WTC11 (cell line): ENCODE data around the gene HP1BP3. TPM values are rescaled to one million over a fixed set of nuclear protein-coding genes. Genes with fewer than 3 reads are reported as not detected.

Source experiments
- ATAC-seq: fragments of 200-7000 bp; cut with Tn5 transposase; 2 replicates; pipeline ENCODE4 v1.10.0; 2021; ENCODE audit warnings: mild to moderate bottlenecking, moderate library complexity
- CTCF ChIA-PET: fragments of 300-600 bp; sonication (Branson Sonifier 250); formaldehyde crosslinking; loops from one replicate; lab custom pipeline; 2021; ENCODE audit warnings: antibody characterized with exemption; lab: Charles Lee
- POLR2A ChIA-PET: fragments of 350-600 bp; sonication (Branson Sonifier 250); formaldehyde crosslinking; loops from one replicate; lab custom pipeline; 2021; ENCODE audit warnings: antibody characterized with exemption; lab: Charles Lee
- DNase-seq: peaks from one replicate; pipeline ENCODE4 v3.0.0; 2021; ENCODE audit warnings: low spot score
- H3K27ac Mint-ChIP-seq: 2 replicates; pipeline ENCODE4 v1.8.0; 2021; ENCODE audit warnings: mixed read lengths
- H3K27me3 Mint-ChIP-seq: 2 replicates; pipeline ENCODE4 v1.8.0; 2021; ENCODE audit warnings: low read depth, mild to moderate bottlenecking, moderate library complexity, mixed read lengths
- H3K36me3 Mint-ChIP-seq: 2 replicates; pipeline ENCODE4 v1.8.0; 2021; ENCODE audit warnings: mixed read lengths
- H3K4me1 Mint-ChIP-seq: 2 replicates; pipeline ENCODE4 v1.8.0; 2022; ENCODE audit warnings: mixed read lengths
- H3K4me3 Mint-ChIP-seq: 2 replicates; pipeline ENCODE4 v1.8.0; 2021; ENCODE audit warnings: mild to moderate bottlenecking, moderate library complexity, mixed read lengths
- H3K9me3 Mint-ChIP-seq: 2 replicates; pipeline ENCODE4 v1.8.0; 2021; ENCODE audit warnings: mixed read lengths
- ESRRA ChIP-seq: sonication (generic); formaldehyde crosslinking; IDR thresholded peaks from 2 replicates; pipeline ENCODE4 v1.8.1; 2022; ENCODE audit warnings: mild to moderate bottlenecking, missing genetic modification reagents, borderline replicate concordance
- GRHL2 ChIP-seq: fragments of 250-450 bp; sonication (Bioruptor Pico); IDR thresholded peaks from 2 replicates; pipeline ENCODE4 v1.8.0; 2022; ENCODE audit warnings: mild to moderate bottlenecking, moderate library complexity; ENCODE audit not compliant: insufficient replicate concordance, severe bottlenecking
- GTF2I ChIP-seq: fragments of 250-450 bp; sonication (Bioruptor Pico); conservative IDR thresholded peaks from 2 replicates; pipeline ENCODE4 v1.4.0; 2021; ENCODE audit warnings: mild to moderate bottlenecking
- KAT7 ChIP-seq: sonication (generic); formaldehyde crosslinking; IDR thresholded peaks from 2 replicates; pipeline ENCODE4 v1.8.1; 2023; ENCODE audit warnings: missing genetic modification reagents, mild to moderate bottlenecking, borderline replicate concordance
- MXD4 ChIP-seq: fragments of 250-450 bp; sonication (Bioruptor Pico); IDR thresholded peaks from 2 replicates; pipeline ENCODE4 v1.8.0; 2021; ENCODE audit warnings: mild to moderate bottlenecking, moderate library complexity, borderline replicate concordance
- MYBL2 ChIP-seq: sonication (generic); formaldehyde crosslinking; IDR thresholded peaks from 2 replicates; pipeline ENCODE4 v1.8.1; 2023; ENCODE audit warnings: mild to moderate bottlenecking, moderate library complexity, missing genetic modification reagents
- NR1H2 ChIP-seq: sonication (generic); formaldehyde crosslinking; IDR thresholded peaks from 2 replicates; pipeline ENCODE4 v1.9.0; 2021; ENCODE audit warnings: mild to moderate bottlenecking, moderate library complexity, missing genetic modification reagents
- NR2C2 ChIP-seq: sonication (generic); formaldehyde crosslinking; IDR thresholded peaks from 2 replicates; pipeline ENCODE4 v1.8.0; 2022; ENCODE audit warnings: mild to moderate bottlenecking, missing genetic modification reagents
- RELA ChIP-seq: sonication (generic); formaldehyde crosslinking; IDR thresholded peaks from 2 replicates; pipeline ENCODE4 v1.8.1; 2022; ENCODE audit warnings: missing genetic modification reagents, mild to moderate bottlenecking, borderline replicate concordance
- SP1 ChIP-seq: sonication (generic); formaldehyde crosslinking; conservative IDR thresholded peaks from 2 replicates; pipeline ENCODE4 v1.8.1; 2022; ENCODE audit warnings: missing genetic modification reagents
- TEAD4 ChIP-seq: sonication (generic); formaldehyde crosslinking; IDR thresholded peaks from 2 replicates; pipeline ENCODE4 v1.8.0; 2022; ENCODE audit warnings: mild to moderate bottlenecking, missing genetic modification reagents
- ZNF121 ChIP-seq: sonication (generic); formaldehyde crosslinking; IDR thresholded peaks from 2 replicates; pipeline ENCODE4 v1.8.0; 2023; ENCODE audit warnings: missing genetic modification reagents
- ZNF317 ChIP-seq: sonication (generic); formaldehyde crosslinking; IDR thresholded peaks from 2 replicates; pipeline ENCODE4 v1.8.1; 2023; ENCODE audit warnings: low read depth, mild to moderate bottlenecking, moderate library complexity, missing genetic modification reagents, borderline replicate concordance
- ZNF396 ChIP-seq: fragments of 250-450 bp; sonication (Bioruptor Pico); IDR thresholded peaks from 2 replicates; pipeline ENCODE4 v1.8.0; 2021; ENCODE audit warnings: mild to moderate bottlenecking, moderate library complexity, borderline replicate concordance
- total RNA-seq: library from RNA; stranded (reverse); gene quantifications from 3 replicates; pipeline ENCODE4 v1.2.3, GENCODE V29; 2021
- TF ChIP-seq, protein P1 (sequence below): sonication (generic); formaldehyde crosslinking; IDR thresholded peaks from 2 replicates; pipeline ENCODE4 v1.8.1; 2023; ENCODE audit warnings: mild to moderate bottlenecking, moderate library complexity, missing genetic modification reagents
- TF ChIP-seq, protein P2 (sequence below): sonication (generic); formaldehyde crosslinking; IDR thresholded peaks from 2 replicates; pipeline ENCODE4 v1.8.1; 2023; ENCODE audit warnings: mild to moderate bottlenecking, missing genetic modification reagents
- TF ChIP-seq, protein P3 (sequence below): fragments of 250-450 bp; sonication (Bioruptor Pico); IDR thresholded peaks from 2 replicates; pipeline ENCODE4 v2.1.2; 2022; ENCODE audit warnings: mild to moderate bottlenecking, moderate library complexity
- TF ChIP-seq, protein P4 (sequence below): sonication (generic); formaldehyde crosslinking; IDR thresholded peaks from 2 replicates; pipeline ENCODE4 v1.8.1; 2022; ENCODE audit warnings: low read depth, mild to moderate bottlenecking, moderate library complexity, missing genetic modification reagents, borderline replicate concordance
- TF ChIP-seq, protein P5 (sequence below): sonication (generic); formaldehyde crosslinking; IDR thresholded peaks from 2 replicates; pipeline ENCODE4 v1.8.1; 2022; ENCODE audit warnings: mild to moderate bottlenecking, moderate library complexity, missing genetic modification reagents
- TF ChIP-seq, protein P6 (sequence below): sonication (generic); formaldehyde crosslinking; IDR thresholded peaks from 2 replicates; pipeline ENCODE4 v1.8.1; 2023; ENCODE audit warnings: mild to moderate bottlenecking, missing genetic modification reagents, moderate library complexity
- TF ChIP-seq, protein P7 (sequence below): sonication (generic); formaldehyde crosslinking; IDR thresholded peaks from 2 replicates; pipeline ENCODE4 v1.8.0; 2022; ENCODE audit warnings: mild to moderate bottlenecking, missing genetic modification reagents

Gene HP1BP3
- total RNA-seq, 1 experiment from 2014 or later = 121 TPM

DNA sequence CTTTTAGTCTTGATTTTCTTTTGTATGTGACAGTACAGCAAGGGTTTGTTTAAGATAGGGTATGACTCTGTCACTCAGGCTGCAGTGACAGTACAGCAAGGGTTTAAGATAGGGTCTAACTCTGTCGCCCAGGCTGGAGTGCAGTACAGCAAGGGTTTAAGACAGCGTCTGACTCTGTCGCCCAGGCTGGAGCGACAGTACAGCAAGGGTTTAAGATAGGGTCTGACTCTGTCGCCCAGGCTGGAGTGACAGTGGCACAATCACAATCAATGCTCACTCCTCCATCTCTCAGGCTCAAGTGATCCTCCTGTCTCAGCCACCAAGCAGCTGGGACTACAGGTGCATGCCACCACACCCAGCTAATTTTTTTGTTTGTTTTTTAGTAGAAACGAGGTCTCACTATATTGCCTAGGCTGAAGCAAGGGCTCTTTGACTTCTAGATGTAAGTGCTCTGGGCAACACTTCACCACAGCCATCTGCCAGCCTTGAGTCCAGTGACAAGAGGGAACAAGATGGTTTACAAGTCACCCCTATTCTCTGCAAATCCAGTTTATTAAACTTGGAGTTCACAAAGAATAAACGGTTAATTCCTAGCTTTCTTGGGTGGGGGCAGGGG lies 53.6 kb downstream of the HP1BP3 start:
- POLR2A ChIA-PET = interaction anchor here (1.0 kb wide), 1 partner anchor 15 kb away, joined by 3 read pairs; the partner anchor contains the start of gene KIF17

DNA sequence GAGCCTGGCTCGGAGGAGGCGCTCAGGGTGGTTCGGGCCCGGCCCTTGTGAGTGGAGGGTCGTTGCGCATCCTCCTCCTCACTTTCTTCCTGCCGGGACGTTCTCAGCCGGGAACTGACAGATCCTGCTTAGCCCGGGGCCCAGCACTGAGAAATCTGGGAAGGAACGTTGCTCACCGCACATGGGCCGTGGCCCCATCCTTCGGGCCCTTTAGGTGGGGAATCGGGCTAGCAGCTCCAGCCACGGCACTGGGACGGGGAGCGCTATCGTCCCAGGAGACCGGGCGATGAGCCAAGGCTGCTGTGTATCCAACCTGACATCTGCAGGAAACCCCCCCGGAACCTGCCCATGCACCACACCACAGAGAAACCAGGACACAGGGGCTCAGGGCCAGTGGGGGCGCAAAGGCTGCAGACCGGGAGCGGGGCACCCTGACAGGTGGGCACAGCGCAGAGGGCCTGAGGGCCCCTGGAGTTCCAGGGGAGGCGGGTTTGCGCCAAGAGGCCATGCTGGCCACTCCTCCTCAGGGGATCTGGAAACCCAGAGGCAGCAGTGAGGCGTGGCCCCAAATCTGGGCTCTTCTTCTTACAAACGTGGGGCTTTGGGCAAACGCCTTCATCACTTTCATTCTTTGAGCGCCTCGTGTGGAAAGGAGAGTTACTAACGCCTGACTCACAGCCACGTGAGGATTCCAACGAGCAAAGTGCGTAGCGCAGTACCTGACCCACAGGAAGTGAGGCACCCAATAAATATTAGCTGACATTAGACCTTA lies 54.3 kb downstream of the HP1BP3 start, which contains the start of gene SH2D5:
Gene SH2D5 (minus strand): TSS at position 116 of the 772 bp plus-strand sequence. CDS start 4,659 bp downstream, outside the sequence.
- peak; percentile 53 for DNase-seq
- Mint-ChIP-seq H3K27ac (no peak within 1 kb of the TSS), H3K27me3 (peaks cover 55% of the 10 kb centered on the region), H3K9me3 (no peaks in the 10 kb centered on the region)
- CTCF ChIA-PET = interaction anchor here (0.6 to 9.0 kb wide), 7 partner anchors 15 to 462 kb away, joined by 3 to 124 read pairs (median 6); partner anchors contain the start of gene KIF17
- TF ChIP-seq, protein P1, sequence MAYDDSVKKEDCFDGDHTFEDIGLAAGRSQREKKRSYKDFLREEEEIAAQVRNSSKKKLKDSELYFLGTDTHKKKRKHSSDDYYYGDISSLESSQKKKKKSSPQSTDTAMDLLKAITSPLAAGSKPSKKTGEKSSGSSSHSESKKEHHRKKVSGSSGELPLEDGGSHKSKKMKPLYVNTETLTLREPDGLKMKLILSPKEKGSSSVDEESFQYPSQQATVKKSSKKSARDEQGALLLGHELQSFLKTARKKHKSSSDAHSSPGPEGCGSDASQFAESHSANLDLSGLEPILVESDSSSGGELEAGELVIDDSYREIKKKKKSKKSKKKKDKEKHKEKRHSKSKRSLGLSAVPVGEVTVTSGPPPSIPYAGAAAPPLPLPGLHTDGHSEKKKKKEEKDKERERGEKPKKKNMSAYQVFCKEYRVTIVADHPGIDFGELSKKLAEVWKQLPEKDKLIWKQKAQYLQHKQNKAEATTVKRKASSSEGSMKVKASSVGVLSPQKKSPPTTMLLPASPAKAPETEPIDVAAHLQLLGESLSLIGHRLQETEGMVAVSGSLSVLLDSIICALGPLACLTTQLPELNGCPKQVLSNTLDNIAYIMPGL (CRISPR knock-in tag) = peak; percentile 14; the same call in 1 of the 2 replicates
- TF ChIP-seq, protein P2, sequence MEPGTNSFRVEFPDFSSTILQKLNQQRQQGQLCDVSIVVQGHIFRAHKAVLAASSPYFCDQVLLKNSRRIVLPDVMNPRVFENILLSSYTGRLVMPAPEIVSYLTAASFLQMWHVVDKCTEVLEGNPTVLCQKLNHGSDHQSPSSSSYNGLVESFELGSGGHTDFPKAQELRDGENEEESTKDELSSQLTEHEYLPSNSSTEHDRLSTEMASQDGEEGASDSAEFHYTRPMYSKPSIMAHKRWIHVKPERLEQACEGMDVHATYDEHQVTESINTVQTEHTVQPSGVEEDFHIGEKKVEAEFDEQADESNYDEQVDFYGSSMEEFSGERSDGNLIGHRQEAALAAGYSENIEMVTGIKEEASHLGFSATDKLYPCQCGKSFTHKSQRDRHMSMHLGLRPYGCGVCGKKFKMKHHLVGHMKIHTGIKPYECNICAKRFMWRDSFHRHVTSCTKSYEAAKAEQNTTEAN = no peak
- TF ChIP-seq, protein P3, sequence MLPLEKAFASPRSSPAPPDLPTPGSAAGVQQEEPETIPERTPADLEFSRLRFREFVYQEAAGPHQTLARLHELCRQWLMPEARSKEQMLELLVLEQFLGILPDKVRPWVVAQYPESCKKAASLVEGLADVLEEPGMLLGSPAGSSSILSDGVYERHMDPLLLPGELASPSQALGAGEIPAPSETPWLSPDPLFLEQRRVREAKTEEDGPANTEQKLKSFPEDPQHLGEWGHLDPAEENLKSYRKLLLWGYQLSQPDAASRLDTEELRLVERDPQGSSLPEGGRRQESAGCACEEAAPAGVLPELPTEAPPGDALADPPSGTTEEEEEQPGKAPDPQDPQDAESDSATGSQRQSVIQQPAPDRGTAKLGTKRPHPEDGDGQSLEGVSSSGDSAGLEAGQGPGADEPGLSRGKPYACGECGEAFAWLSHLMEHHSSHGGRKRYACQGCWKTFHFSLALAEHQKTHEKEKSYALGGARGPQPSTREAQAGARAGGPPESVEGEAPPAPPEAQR = no peak
- TF ChIP-seq NR1H2 (CRISPR knock-in tag) (no peak), ESRRA (CRISPR knock-in tag) (0 out of 2 replicates have a peak, but pooled peaks have one; percentile 18), NR2C2 (CRISPR knock-in tag) (no peak), RELA (CRISPR knock-in tag) (no peak), SP1 (CRISPR knock-in tag) (peak; percentile 29; the same call in 1 of the 2 replicates), KAT7 (no peak), GTF2I (0 out of 2 replicates have a peak, but pooled peaks have one; percentile 1), MYBL2 (peak; percentile 73; the same call in 1 of the 2 replicates)
- TF ChIP-seq, protein P4, sequence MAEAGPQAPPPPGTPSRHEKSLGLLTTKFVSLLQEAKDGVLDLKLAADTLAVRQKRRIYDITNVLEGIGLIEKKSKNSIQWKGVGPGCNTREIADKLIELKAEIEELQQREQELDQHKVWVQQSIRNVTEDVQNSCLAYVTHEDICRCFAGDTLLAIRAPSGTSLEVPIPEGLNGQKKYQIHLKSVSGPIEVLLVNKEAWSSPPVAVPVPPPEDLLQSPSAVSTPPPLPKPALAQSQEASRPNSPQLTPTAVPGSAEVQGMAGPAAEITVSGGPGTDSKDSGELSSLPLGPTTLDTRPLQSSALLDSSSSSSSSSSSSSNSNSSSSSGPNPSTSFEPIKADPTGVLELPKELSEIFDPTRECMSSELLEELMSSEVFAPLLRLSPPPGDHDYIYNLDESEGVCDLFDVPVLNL (CRISPR knock-in tag) = no peak
- TF ChIP-seq, protein P5, sequence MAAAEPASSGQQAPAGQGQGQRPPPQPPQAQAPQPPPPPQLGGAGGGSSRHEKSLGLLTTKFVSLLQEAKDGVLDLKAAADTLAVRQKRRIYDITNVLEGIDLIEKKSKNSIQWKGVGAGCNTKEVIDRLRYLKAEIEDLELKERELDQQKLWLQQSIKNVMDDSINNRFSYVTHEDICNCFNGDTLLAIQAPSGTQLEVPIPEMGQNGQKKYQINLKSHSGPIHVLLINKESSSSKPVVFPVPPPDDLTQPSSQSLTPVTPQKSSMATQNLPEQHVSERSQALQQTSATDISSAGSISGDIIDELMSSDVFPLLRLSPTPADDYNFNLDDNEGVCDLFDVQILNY = no peak
- TF ChIP-seq, protein P6, sequence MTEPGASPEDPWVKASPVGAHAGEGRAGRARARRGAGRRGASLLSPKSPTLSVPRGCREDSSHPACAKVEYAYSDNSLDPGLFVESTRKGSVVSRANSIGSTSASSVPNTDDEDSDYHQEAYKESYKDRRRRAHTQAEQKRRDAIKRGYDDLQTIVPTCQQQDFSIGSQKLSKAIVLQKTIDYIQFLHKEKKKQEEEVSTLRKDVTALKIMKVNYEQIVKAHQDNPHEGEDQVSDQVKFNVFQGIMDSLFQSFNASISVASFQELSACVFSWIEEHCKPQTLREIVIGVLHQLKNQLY (CRISPR knock-in tag) = no peak
- TF ChIP-seq, protein P7, sequence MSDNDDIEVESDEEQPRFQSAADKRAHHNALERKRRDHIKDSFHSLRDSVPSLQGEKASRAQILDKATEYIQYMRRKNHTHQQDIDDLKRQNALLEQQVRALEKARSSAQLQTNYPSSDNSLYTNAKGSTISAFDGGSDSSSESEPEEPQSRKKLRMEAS = peak; percentile 49; the same call in 1 of the 2 replicates
- TF ChIP-seq, all 79 proteins: peak for 6
- H3K4me3 Mint-ChIP-seq = peak within 1 kb of the TSS; percentile 87
- no peaks in the 10 kb centered on the region for H3K36me3 Mint-ChIP-seq
- H3K4me1 Mint-ChIP-seq = peaks cover 33% of the 10 kb centered on the region
- POLR2A ChIA-PET = interaction anchor here (1.1 to 3.4 kb wide), 2 partner anchors 36 to 54 kb away, joined by 3 to 14 read pairs; partner anchors contain the start of gene HP1BP3
- peak; percentile 32 for ATAC-seq

More for the DNA sequence above, 53.6 kb downstream of the HP1BP3 start:
- Mint-ChIP-seq H3K4me1 (peaks cover 28% of the 10 kb centered on the region), H3K4me3 (peak overlapping the region; percentile 87), H3K9me3 (no peaks in the 10 kb centered on the region)
- TF ChIP-seq GRHL2 (no peak), ESRRA (CRISPR knock-in tag) (no peak), ZNF121 (peak; percentile 58), ZNF396 (no peak), ZNF317 (no peak), TEAD4 (no peak), MXD4 (no peak)
- TF ChIP-seq, all 79 proteins: peak for 1
- DNase-seq = no peak
- H3K27ac Mint-ChIP-seq = no peak overlapping the region
- H3K27me3 Mint-ChIP-seq = peaks cover 55% of the 10 kb centered on the region
- no peaks in the 10 kb centered on the region for H3K36me3 Mint-ChIP-seq
- no peak for ATAC-seq
- CTCF ChIA-PET = interaction anchor here (0.8 to 9.0 kb wide), 4 partner anchors 17 to 462 kb away, joined by 3 to 124 read pairs (median 6); no protein-coding TSS in a partner anchor
